SK-N-MC (cell line): ENCODE results near the gene MSMB.

Experiments
- EZH2 ChIP-seq: fragments of 200-600 bp; sonication (generic); IDR thresholded peaks from one replicate; pipeline ENCODE4 v1.6.1; 2017; ENCODE audit warnings: antibody characterized with exemption
- POLR2AphosphoS5 ChIP-seq: IDR thresholded peaks from 2 replicates; pipeline ENCODE4 v1.6.1; 2012; ENCODE audit warnings: mild to moderate bottlenecking, low read depth, low read length, borderline replicate concordance

- TF ChIP-seq EZH2 = no peak
- no peak for TF ChIP-seq POLR2AphosphoS5
These were observed 33.3 kb downstream of the MSMB start for GRCh38 chr10:46012746-46013145.
